Epithelial cell of proximal tubule (primary cell): ENCODE results near the gene CMTM8. TPM values are rescaled to one million over a fixed set of nuclear protein-coding genes. Genes with fewer than 3 reads are reported as not detected.

ENCODE experiments used
- DNase-seq: peaks from one replicate; pipeline ENCODE4 v3.0.0-alpha.2; 2011; ENCODE audit warnings: low read depth
- H3K4me3 ChIP-seq: 2 replicates; pipeline ENCODE4 v1.5.1; 2011; ENCODE audit warnings: low read depth, mild to moderate bottlenecking, low read length
- total RNA-seq: library from RNA; depleted of rRNA; stranded (reverse); fragments of >200 nt; gene quantifications from 2 replicates; pipeline ENCODE4 v1.2.3, GENCODE V29; 2015
- TF ChIP-seq, protein P1 (sequence below): conservative IDR thresholded peaks from 2 replicates; pipeline ENCODE4 v1.5.1; 2012; ENCODE audit warnings: low read depth, mild to moderate bottlenecking, low read length

Gene CMTM8
- total RNA-seq, 1 donor from 2014 or later, result 9.2 TPM

DNA sequence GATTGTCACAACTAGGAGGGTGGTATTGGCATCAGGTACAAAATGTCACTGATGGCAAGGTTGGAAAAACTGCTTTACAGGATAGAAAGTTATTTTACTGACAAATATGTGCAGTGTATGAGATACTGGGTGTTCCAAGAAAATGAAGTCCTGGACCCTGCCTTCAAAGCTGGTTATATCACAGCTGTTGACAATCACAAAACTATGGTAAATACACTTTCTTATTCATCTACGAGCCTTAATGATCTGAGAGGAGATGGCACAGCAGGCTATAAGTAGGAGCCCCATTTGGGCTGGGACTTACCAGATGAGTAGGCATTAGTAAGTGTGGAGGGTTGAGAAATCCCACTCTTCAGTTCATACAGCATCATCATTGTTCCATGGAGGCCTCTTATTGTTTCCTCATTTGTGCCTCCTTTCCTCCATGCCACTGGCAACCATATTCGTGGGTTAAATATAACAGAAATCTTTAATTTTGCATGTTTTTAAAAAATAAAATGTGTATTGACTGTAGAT is 66.9 kb downstream of the CMTM8 start:
- no peak overlapping the region for H3K4me3 ChIP-seq
- no peak for DNase-seq
- TF ChIP-seq, protein P1, sequence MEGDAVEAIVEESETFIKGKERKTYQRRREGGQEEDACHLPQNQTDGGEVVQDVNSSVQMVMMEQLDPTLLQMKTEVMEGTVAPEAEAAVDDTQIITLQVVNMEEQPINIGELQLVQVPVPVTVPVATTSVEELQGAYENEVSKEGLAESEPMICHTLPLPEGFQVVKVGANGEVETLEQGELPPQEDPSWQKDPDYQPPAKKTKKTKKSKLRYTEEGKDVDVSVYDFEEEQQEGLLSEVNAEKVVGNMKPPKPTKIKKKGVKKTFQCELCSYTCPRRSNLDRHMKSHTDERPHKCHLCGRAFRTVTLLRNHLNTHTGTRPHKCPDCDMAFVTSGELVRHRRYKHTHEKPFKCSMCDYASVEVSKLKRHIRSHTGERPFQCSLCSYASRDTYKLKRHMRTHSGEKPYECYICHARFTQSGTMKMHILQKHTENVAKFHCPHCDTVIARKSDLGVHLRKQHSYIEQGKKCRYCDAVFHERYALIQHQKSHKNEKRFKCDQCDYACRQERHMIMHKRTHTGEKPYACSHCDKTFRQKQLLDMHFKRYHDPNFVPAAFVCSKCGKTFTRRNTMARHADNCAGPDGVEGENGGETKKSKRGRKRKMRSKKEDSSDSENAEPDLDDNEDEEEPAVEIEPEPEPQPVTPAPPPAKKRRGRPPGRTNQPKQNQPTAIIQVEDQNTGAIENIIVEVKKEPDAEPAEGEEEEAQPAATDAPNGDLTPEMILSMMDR, result no peak

DNA sequence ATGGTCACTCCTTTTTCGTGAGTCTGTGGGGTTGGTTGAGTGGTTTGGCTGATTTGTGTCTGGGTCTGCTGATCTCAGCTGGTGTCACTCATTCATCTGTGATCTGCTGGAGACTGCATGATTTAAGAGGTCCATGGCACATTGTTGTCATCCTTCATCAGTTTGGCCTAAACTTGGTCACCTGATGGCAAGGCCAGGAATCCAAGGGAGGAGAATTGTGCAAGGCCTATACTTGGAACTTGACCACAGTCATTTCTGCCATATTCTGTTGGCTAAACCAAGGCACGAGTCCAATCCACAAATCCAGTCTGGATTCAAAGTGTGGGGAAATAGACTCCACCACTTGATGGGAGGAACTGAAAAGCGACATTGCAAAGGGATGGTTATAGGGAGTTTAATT is 67.6 kb downstream of the CMTM8 start:
- no peak overlapping the region for H3K4me3 ChIP-seq
- TF ChIP-seq, protein P1, result no peak
- DNase-seq, result no peak

DNA sequence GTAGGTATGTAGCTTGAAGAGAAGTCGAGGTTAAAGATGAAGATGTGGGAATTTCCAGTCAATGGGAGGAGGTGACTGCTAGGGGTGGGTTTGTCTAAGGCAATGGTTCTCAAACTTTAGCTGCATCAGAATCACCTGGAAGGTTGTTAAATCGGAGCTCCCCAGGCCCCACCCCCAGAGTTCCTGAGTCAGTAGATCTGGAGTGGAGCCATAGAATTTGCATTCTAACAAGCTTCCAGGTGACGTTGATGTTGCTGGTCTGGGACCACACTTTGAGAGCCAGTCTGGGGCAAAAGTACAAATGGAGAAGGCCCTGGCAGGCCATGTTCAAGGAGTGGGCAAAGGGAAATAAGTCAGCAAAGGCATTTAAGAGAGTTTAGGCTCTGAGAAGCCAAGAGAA is 69.1 kb downstream of the CMTM8 start:
- DNase-seq, result no peak
- TF ChIP-seq, protein P1, result no peak
- H3K4me3 ChIP-seq, result no peak overlapping the region

DNA sequence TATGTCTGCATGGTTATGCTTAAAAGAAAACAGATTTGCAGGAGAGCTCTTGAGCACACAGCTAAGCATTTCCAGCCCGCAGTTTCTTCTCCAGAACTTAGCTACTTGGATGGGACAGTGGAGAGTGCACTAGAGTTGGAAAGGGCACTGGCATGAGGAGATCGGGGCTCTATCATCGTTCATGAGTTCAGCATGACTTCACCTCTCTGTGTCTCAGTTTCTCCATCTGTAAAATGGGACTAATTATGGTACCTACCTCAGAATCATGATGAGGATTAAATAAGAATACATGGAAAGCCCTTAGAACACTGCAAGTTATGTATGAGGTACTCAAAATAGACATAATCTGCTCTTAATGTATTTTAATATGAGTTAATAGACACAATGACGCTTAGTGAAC is 69.9 kb downstream of the CMTM8 start:
- DNase-seq, result no peak
- H3K4me3 ChIP-seq, result no peak overlapping the region
- TF ChIP-seq, protein P1, result no peak

DNA sequence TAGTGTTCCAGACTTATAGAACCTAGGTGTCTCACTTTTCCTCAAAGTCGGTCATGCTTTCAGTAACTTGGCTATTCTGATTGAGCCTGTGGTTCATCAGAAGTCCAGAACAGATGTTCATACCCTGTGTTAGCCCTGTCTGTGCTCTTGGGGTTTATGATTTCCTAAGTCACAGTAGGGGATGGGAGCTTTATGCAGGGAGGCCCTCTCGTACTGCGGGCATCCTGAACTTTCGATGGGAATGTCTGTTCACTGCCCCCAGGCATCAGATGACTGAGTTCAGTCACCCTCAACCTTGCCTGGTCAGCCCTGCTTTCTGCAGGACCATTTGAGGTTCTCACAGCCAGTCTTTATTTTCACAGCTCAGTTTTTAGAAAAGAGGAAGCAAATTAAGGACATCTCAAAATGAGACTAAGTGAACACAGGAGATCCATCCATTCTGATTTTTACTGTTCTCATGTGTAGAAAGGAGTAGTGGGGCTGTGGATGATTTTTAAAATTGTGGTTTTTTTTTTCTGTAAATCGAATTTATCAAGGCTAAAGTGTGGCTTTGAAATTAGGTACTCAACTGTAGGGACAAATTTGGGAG is 71.3 kb downstream of the CMTM8 start:
- no peak for DNase-seq
- no peak overlapping the region for H3K4me3 ChIP-seq
- TF ChIP-seq, protein P1, result no peak

DNA sequence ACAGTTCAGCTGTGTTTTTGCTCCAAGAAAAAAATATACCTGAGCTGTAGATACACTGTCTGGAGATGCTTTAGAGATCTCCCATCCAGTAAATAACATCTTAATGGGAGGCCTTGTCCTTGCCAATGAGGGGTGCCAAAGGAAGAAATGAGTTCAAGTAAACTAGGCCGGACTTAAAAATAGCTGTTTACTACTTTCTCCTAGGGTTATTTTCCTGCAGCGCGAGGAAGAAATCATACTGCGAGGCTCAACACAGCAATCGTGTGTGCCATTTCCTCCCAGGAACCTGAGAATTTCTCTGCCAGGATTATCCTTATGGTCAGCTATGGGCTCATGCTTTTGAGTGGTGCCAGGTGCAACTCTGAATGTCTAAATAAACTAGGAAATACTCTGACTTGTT is 71.9 kb downstream of the CMTM8 start:
- no peak overlapping the region for H3K4me3 ChIP-seq
- DNase-seq, result no peak
- TF ChIP-seq, protein P1, result no peak
